Body of pancreas (tissue), 4 donors: ENCODE results near the gene P3H2. TPM values are rescaled to one million over a fixed set of nuclear protein-coding genes. Genes with fewer than 3 reads are reported as not detected.
"Not testable (repeated sequence)": the region's sequence is repeated elsewhere in the genome, so short reads cannot be mapped to it uniquely, and the experiment has no call there.

Experiments
- ATAC-seq: fragments of 150-250 bp; one replicate; pipeline ENCODE4 v1.9.1; 2016
- DNase-seq, 4 donors: peaks; one replicate each; pipeline ENCODE4 v3.0.0-alpha.2; 2019
- H3K27ac ChIP-seq, 4 donors: fragments of 200-600 bp; sonication (generic); 1 replicate in 3 of 4; 2 replicates in 1 of 4; pipeline versions ENCODE4 v1.5.1 to v1.6.1; 2016 to 2019; ENCODE audit warnings: mild to moderate bottlenecking in 1 of 4, mixed read lengths in 1 of 4, moderate library complexity in 1 of 4
- H3K27me3 ChIP-seq, 2 donors: fragments of 200-600 bp; sonication (generic); one replicate each; pipeline ENCODE4 v1.6.0; 2016; ENCODE audit warnings: mild to moderate bottlenecking in 1 of 2
- H3K36me3 ChIP-seq, 2 donors: fragments of 200-600 bp; sonication (generic); replicated peaks in 1 of 2; 2 replicates each; pipeline ENCODE4 v1.5.1; 2016; ENCODE audit warnings: low read depth in 2 of 2; ENCODE audit not compliant: insufficient read depth in 1 of 2
- H3K4me1 ChIP-seq: fragments of 200-600 bp; sonication (generic); one replicate; pipeline ENCODE4 v1.6.0; 2016
- H3K4me3 ChIP-seq, 2 donors: fragments of 200-600 bp; sonication (generic); 1 replicate in 1 of 2; 2 replicates in 1 of 2; pipeline ENCODE4 v1.5.1; 2016 to 2019
- H3K9me3 ChIP-seq, 3 donors: fragments of 200-600 bp; sonication (generic); 1 replicate in 2 of 3; 2 replicates in 1 of 3; pipeline ENCODE4 v1.5.1; 2016
- CTCF ChIP-seq, 7 experiments: fragments of 450-650 bp in 4 of 7; fragments of 200-600 bp in 3 of 7; sonication (generic) in 3 of 7; IDR thresholded peaks; one replicate each; pipeline ENCODE4 v1.5.1; 2016 to 2019; ENCODE audit warnings: antibody characterized with exemption in 7 of 7
- POLR2A ChIP-seq, 3 donors: fragments of 450-650 bp; IDR thresholded peaks; one replicate each; pipeline ENCODE4 v1.6.1; 2016; ENCODE audit warnings: antibody characterized with exemption in 3 of 3, mild to moderate bottlenecking in 2 of 3
- WGBS, 2 donors: methylation state at CpG; one replicate each; pipeline ENCODE4 v1.1.5; 2017; 5-methylcytosine and 5-hydroxymethylcytosine counted together
- intact Hi-C: fragments of 100-400 bp; cut with DNase I; formaldehyde crosslinking; loops from one replicate; pipeline ENCODE4 v1.15.1; 2023
- total RNA-seq, 2 donors: library from RNA; depleted of rRNA; stranded (reverse); fragments of >200 nt; gene quantifications; one replicate each; pipeline ENCODE4 v1.1.0, GENCODE V29; 2016

Gene P3H2
- total RNA-seq, 2 donors from 2014 or later = 3.0 to 35.5 TPM

- no peak overlapping the region for H3K4me3 ChIP-seq
- no peaks in the 10 kb centered on the region for H3K27me3 ChIP-seq
- no peaks in the 10 kb centered on the region for H3K4me1 ChIP-seq
- intact Hi-C loops = no loop called here
- no peak overlapping the region for H3K27ac ChIP-seq
- TF ChIP-seq POLR2A (IDR thresholded peaks at IDR 0.05) (no peak), CTCF (IDR thresholded peaks at IDR 0.05) (no peak)
- DNase-seq = no peak
- WGBS, 2 donors = 49 to 54% methylated on average over 3 of the region's 3 CpGs
- ATAC-seq = no peak
- no peaks in the 10 kb centered on the region for H3K36me3 ChIP-seq
- H3K9me3 ChIP-seq = no peaks in the 10 kb centered on the region
Observed at GRCh38 chr3:190083635-190084034, 37.1 kb downstream of the P3H2 start.

GRCh38 chr3:190081389-190081788 is 39.3 kb downstream of the P3H2 start:
- Histone ChIP-seq H3K27me3 (no peaks in the 10 kb centered on the region), H3K9me3 (no peaks in the 10 kb centered on the region), H3K4me1 (no peaks in the 10 kb centered on the region), H3K36me3 (no peaks in the 10 kb centered on the region), H3K27ac (no peak overlapping the region), H3K4me3 (no peak overlapping the region)
- DNase-seq (no peak), ATAC-seq (no peak)
- TF ChIP-seq POLR2A (IDR thresholded peaks at IDR 0.05) (no peak), CTCF (IDR thresholded peaks at IDR 0.05) (no peak)
- intact Hi-C loops = no loop called here
- 68 to 88% methylated on average over 2 of the region's 2 CpGs for WGBS, 2 donors

GRCh38 chr3:190079173-190079572 is 41.5 kb downstream of the P3H2 start:
- H3K9me3 ChIP-seq, DNase-seq, H3K36me3 ChIP-seq, H3K27me3 ChIP-seq, intact Hi-C loops, H3K4me3 ChIP-seq, ATAC-seq, H3K4me1 ChIP-seq, H3K27ac ChIP-seq: not testable (repeated sequence)
- WGBS, 2 donors = 94 to 98% methylated on average over 2 of the region's 2 CpGs

GRCh38 chr3:190077395-190078045 is 43.2 kb downstream of the P3H2 start:
- no peak for ATAC-seq
- H3K36me3 ChIP-seq = no peaks in the 10 kb centered on the region
- H3K9me3 ChIP-seq = no peaks in the 10 kb centered on the region
- H3K27me3 ChIP-seq = no peaks in the 10 kb centered on the region
- no peak for DNase-seq
- peak overlapping the region in 1 of 4 donors; percentile 40 for H3K27ac ChIP-seq
- no peaks in the 10 kb centered on the region for H3K4me1 ChIP-seq
- 40 to 96% methylated on average over 1 of the region's 1 CpG for WGBS, 2 donors
- no peak overlapping the region for H3K4me3 ChIP-seq
- intact Hi-C loops = no loop called here
- TF ChIP-seq CTCF (IDR thresholded peaks at IDR 0.05) = no peak
- TF ChIP-seq POLR2A (IDR thresholded peaks at IDR 0.05) = no peak

GRCh38 chr3:190076601-190077394 is 43.9 kb downstream of the P3H2 start:
- intact Hi-C loops = no loop called here
- no peak overlapping the region for H3K4me3 ChIP-seq
- ATAC-seq (peak; percentile 83), DNase-seq (peak; percentile 14 to 50 (median 29))
- no peaks in the 10 kb centered on the region for H3K27me3 ChIP-seq
- H3K9me3 ChIP-seq = no peaks in the 10 kb centered on the region
- H3K36me3 ChIP-seq = no peaks in the 10 kb centered on the region
- no peak for TF ChIP-seq POLR2A (IDR thresholded peaks at IDR 0.05)
- no peak for TF ChIP-seq CTCF (IDR thresholded peaks at IDR 0.05)
- peak overlapping the region in 2 of 4 donors; percentile 40 to 58 for H3K27ac ChIP-seq
- WGBS, 2 donors = 32 to 34% methylated on average over 1 of the region's 1 CpG
- H3K4me1 ChIP-seq = no peaks in the 10 kb centered on the region
